ENCODE data around the gene CTIF.
A peak's percentile ranks its signal among the peaks of the same experiment; 100 is the strongest.

The CTIF gene

GRCh38 chr18:48776156-48776555, 237.3 kb downstream of the CTIF start:
- no peak for DNase-seq (ENCODE audit: low spot score)

DNA sequence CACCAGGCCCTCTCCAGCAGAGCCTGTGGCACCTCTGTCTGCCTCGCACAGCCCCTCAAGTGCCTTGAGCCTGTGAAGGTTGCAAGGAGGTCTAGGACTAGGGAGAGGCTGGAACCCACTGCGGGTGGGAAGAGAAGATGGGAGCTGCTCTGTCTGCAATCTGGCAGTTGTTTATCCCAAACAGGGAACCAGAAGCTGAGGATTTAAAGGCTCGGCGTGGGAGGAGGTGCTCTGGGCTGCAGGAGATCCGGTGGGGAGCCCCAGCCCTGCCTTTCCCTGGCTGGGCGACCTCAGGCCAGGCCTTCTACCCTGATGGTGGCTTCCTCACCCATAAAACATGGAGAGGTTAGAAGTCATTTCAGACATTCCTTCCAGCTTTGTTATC, 237.8 kb downstream of the CTIF start:
- DNase-seq (ENCODE audit: low spot score), result no peak

DNA sequence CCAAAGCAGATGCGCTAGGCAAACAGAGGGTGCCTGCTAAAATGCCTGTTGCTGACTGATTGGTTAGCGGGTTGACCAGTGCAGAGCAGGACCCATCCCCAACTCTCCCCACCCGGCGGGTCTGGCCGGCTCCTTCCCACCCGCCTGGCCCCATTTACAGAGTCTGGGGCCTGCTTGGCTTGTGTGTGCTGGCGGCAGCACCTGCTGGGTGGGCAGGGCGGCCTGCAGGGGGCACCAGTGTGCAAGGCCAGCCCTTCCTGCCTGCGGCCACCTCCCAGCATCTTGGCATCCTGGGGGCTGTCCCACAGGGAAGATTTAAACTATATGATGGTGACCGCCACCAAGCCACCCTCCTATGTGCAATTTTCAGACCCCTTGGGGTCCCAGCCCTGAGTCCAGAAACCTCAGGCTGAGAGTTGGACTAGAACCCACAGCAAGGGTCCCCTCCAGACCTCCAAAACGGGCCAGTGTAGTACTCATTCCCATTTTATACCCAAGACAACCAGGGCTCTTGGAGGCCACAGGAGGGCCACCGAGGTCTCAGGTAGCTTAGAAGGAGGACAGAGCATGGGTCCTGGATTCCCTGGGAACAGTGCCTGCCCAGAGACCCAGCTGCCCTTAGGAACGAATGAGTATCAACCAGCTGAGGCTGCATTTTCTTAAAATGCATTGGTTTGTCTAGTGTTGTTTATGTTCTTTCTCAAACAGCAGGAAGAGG, 238.4 kb downstream of the CTIF start:
- DNase-seq (ENCODE audit: low spot score), result peak; percentile 24

DNA sequence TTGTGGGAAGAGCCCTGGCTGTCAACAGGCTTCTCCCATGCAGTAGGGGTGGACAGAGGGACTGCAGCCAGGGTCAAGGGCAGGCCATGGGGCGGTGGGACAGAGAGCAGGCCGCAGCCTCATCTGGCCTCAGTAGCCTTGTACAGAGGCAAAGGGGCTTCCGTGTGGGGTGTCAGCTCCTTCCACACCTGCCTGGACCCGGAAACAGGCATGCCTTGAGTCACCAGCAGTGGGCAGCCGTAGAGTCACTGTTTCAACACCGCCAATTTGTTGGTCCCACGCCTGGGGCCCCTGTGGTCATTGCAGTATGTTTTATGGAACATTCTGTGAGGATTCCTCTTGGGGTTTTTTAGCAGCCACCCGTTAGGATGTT, 238.9 kb downstream of the CTIF start:
- no peak for DNase-seq (ENCODE audit: low spot score)

DNA sequence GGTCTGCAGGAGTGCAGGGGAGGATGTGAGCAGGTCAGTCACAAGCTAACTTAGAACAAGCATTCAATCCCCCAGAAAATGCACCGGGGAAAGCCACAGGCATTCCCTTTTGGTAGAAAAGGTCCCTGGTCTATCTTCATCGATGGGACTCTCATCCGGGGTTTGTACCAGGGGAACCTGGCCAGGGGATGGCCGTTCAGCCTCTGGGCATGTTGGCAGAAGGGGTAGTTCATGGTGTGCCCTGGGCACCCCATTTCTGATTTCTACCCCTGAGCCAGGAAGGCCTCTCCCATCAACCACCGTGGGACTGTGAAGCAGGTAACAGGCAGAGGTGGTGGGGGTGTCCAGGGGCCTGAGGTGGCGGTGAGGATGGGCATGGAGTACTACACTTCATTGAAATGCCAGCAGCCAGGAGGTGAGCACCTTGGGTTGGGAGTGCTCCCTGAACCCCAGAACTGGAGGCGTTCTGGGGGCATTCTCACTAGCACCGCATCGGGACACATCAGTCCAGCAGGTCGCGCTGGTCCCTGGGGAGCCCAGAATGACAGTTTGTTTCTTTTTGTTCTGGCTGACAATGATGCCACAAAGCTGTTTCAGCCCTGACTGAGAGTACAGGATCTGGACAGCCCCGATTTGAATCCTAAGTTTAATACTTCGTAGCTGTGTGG, 239.6 kb downstream of the CTIF start:
- no peak for DNase-seq (ENCODE audit: low spot score)

- no peak for DNase-seq (ENCODE audit: low spot score)
These were observed 240.6 kb downstream of the CTIF start for GRCh38 chr18:48779462-48779861.

GRCh38 chr18:48780201-48780912, 241.5 kb downstream of the CTIF start:
- DNase-seq (ENCODE audit: low spot score), result no peak

DNA sequence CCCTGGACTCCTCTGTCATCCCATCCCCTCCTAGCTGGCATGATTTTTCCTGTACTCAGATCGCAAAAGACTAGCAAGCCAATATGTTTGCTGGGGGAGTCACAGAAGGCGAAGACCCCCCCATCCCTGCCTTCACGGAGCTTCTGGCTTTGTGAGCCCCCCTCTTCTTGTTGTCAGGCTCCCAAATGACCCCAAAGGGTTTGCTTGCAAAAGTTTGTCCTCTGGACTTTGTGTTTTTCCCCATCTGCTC, 242.0 kb downstream of the CTIF start:
- no peak for DNase-seq (ENCODE audit: low spot score)

GRCh38 chr18:48781163-48781987, 242.5 kb downstream of the CTIF start:
- DNase-seq (ENCODE audit: low spot score), result no peak

DNA sequence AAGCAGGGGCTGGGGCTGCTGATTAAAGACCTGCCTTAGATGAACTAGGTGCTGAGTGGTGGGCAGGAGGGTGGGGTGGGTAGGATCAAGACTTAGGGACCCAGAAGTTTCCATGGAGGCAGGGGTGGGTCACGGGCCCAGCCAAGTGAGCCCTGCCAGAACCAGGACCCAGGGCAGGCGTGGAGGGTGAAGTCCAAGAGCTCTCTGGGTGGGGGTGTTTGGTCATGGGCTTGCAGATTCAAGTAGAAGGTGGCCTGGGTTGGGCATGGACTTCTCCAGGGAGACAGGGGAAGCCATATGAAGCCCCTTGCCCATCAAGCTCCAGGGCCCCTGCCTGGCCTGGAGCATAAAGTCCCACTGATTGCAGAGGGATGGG, 243.1 kb downstream of the CTIF start:
- no peak for DNase-seq (ENCODE audit: low spot score)

DNA sequence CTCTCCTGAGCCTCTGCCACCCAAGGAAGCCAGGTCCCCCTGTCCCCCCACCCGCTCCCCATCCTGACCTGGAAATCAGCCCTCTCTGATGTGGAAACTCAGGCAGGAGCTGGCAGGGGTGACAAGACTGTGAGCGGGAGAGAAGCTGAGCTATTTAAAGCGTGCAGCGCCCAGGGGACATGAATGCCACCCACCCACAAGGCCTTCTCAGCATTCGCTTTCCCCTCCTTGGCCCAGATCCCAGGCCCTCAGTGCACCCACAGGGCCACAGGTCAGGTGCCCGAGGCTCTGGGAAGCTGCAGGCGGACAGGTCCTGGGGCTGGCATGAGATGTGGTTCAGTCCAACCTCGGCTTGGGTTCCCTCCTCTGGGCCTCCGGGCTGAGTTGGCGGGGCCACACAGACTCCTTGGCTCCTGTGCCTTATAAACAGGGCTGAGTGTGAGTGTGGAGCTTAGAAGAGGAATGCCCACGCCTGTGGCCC, 243.6 kb downstream of the CTIF start:
- no peak for DNase-seq (ENCODE audit: low spot score)

DNA sequence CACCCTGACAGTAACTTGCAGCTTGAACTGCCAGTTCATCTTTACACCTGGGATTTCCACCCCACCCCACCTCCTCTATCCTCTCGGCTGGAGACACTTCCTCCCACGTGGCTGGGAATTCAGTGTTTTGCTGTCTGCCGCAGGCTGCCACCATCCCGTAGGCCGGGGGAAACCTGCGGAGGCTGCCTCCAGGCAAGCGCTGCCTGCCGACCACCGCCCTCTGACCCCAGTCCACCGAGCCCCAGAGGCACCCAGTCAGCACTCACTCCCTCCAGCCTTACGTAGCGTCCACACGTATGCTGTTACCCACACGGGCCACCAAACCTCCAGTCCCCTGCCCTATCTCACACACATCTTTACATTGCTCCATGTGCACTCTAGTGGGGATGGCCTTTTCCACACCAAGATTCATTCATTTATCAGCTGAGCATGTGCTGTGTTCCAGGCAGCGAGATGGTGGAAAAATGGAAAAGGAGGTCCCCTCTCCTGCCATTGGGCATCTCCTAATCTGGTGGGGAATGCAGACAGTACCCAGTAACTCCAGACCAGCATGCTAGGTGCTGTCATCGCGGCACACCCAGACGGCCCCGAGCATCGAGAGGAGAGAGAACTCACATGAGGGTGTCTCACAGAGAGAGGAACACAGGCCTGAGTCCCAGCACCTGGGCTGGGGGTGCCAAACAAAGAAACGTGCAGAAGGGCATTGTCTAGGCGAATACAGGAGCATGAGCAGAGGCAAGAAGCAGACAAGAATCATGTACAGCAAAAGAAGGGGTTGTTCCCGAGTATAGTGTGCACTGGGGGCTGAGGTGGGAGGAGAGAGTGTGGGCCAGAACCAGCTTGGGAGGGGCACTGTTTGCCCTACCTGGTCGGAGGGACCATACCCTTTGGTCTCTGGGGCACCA, 245.0 kb downstream of the CTIF start:
- DNase-seq (ENCODE audit: low spot score), result no peak

GRCh38 chr18:48784656-48785055, 245.8 kb downstream of the CTIF start:
- no peak for DNase-seq (ENCODE audit: low spot score)

DNA sequence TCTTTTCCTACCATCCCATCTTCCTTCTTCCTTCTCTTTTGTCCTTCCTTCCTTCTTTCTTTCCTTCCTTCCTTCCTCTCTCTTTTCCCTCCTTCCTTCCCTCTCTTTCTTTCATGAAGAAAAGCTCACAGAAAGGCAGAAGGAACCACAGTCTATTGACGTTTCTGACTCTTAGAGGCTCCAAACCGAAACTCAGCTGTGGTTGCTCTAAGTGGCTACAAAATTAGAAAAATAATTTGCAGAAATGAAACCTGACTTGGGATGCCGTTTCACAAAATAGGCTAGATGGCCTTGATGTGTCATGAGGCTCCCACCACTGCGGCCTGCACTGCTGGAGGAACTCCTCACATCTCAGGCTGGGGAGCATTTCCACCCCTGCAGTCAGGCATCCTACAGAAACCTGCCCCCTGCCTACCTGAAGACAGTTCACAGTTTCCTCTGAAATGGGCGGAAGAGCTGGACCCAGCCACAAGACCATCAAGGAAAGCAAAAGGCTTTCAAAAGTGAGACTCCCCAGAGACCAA, 246.3 kb downstream of the CTIF start:
- DNase-seq (ENCODE audit: low spot score), result no peak

DNA sequence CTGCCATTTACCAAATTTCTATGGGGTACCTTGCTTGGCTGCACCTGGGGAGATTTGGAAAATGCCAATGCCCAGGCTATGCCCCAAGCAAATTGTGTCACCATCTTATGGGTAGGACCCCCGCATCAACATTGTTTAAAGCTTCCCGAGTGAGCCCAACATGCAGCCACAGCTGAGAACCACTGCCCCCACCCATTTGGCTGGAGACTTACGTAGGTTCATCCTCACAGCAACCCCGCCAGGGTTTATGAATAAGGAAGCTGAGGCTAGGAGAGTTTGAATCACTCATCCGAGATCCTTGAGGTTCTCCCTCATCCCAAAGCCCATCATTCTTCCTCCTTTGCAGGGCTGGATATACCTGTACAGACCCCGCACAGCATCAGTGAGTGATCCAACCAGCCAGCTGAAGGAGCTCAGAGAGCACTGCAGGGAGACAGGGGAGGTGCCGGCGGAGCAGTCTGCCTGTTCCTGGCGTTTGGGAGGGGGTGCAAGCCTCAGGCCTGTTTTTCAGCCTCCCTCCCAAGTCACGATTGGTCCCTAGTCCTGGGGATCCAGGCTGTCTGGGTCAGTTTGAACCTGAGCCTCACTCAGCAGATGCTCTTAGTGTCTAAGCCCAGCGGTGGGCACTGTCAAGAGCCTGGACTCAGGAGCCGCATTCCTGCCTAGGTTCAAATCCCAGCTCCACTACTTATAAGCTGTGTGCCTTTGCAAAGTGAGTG, 247.1 kb downstream of the CTIF start:
- no peak for DNase-seq (ENCODE audit: low spot score)

DNA sequence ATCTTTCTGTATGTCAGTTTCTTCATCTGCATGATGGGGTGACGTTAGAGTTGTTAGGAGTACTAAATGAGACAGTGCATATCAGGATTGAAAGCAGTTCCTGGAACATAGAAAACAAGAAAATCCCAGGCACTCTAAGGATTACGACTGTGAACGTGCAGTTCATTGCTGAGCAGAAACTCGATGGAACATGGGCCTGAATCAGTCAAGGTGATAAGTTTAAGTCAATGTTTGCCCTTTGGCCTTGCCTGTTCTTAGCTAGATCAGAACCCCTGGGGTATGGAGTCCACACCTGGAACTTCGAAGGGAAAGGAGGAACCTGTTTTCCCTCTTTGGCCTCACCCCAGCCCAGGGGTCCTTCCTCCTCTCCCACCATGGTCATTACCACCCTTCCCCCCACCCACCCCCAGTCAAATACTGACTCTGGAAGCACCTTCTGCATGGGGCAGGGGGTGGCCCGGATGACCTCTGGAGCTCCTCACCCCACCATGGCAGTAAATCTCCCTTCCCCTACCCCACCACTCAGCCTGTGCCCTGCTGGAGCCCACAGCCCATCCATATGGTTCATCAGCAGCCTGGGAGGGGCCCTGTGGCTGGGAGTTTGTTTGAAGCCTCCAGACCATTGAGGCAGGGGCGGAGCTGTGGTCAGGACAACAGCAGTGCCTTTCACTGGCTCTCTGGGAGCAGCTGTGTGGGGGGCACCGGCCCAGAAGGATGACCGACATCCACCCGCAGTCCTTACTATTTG, 247.8 kb downstream of the CTIF start:
- no peak for DNase-seq (ENCODE audit: low spot score)

- no peak for DNase-seq (ENCODE audit: low spot score)
These were observed 248.6 kb downstream of the CTIF start for GRCh38 chr18:48787203-48788151.

GRCh38 chr18:48788373-48788772, 249.5 kb downstream of the CTIF start:
- DNase-seq (ENCODE audit: low spot score), result no peak

Data from RKO (cell line).